Measurements from ENCODE around the gene TAF12. TPM values are rescaled to one million over a fixed set of nuclear protein-coding genes. Genes with fewer than 3 reads are reported as not detected.

TAF12 gene
- polyA plus RNA-seq, result 34.0 and 57.8 TPM in 2 replicates

GRCh38 chr1:28642847-28643635, at the start of gene TAF12:
TSS of gene TAF12 (minus strand) at chr1:28643067. CDS start at chr1:28622081, 20,986 bp downstream.

GRCh38 chr1:28668191-28668955, 25.5 kb upstream of the TAF12 start, which contains the start of gene GMEB1:
TSS of gene GMEB1 (plus strand) at chr1:28668784. CDS start at chr1:28683613, 14,829 bp downstream.

GRCh38 chr1:28648474-28649198, 5.8 kb upstream of the TAF12 start, which contains the start of gene RNU11:
TSS of gene RNU11 (plus strand) at chr1:28648600.

GRCh38 chr1:28591708-28592320, 51.1 kb downstream of the TAF12 start, which contains the start of gene RAB42:
TSS of gene RAB42 (plus strand) at chr1:28592265. CDS start at chr1:28592512, 247 bp downstream.

Other genes with a start within 250 kb of the TAF12 start
- gene RCC1, start 137.0 kb downstream of the TAF12 start, polyA plus RNA-seq, result 0.98 and 2.3 TPM in 2 replicates
- 15.1 and 26.3 TPM in 2 replicates for gene TRNAU1AP, start 90.0 kb downstream of the TAF12 start, polyA plus RNA-seq
- gene RAB42, start 50.8 kb downstream of the TAF12 start, polyA plus RNA-seq, result not detected in 2 replicates
- not detected in 2 replicates for gene RNU11, start 5.5 kb upstream of the TAF12 start, polyA plus RNA-seq
- gene GMEB1, start 25.7 kb upstream of the TAF12 start, polyA plus RNA-seq, result 0.51 and 2.0 TPM in 2 replicates
- 39.1 and 47.3 TPM in 2 replicates for gene YTHDF2, start 93.9 kb upstream of the TAF12 start, polyA plus RNA-seq
- 0.19 TPM in 1 of 2 replicates, not detected in the other for gene OPRD1, start 169.1 kb upstream of the TAF12 start, polyA plus RNA-seq